HG03432 (cell line): Measurements from ENCODE around the gene SCUBE2.
A peak's percentile ranks its signal among the peaks of the same experiment; 100 is the strongest.

Experiments
- ATAC-seq: cut with Tn5 transposase; IDR thresholded peaks from one replicate; pipeline ENCODE4 v1.9.1; 2021; ENCODE audit warnings: mild to moderate bottlenecking, moderate library complexity; ENCODE audit not compliant: unreplicated experiment

The SCUBE2 gene

DNA sequence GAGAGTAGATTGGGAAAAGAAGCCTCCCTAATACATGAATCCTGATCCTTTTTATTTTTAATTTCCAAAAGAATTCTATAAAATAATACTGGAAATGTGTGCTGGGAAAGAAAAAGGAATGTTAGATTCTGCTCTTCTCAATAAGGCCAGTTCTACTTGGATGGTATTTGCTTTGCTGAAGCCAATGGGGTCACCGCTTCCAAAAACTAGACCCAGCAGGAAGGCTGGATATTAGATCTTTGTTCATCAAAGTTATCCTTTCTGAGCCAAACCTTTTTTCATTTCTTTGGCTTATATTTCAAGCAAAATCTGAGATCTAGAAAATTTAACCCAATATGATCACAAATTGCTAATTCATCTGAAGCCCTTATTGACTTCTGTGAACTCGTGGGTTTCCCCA, 41.4 kb downstream of the SCUBE2 start:
- no peak for ATAC-seq

DNA sequence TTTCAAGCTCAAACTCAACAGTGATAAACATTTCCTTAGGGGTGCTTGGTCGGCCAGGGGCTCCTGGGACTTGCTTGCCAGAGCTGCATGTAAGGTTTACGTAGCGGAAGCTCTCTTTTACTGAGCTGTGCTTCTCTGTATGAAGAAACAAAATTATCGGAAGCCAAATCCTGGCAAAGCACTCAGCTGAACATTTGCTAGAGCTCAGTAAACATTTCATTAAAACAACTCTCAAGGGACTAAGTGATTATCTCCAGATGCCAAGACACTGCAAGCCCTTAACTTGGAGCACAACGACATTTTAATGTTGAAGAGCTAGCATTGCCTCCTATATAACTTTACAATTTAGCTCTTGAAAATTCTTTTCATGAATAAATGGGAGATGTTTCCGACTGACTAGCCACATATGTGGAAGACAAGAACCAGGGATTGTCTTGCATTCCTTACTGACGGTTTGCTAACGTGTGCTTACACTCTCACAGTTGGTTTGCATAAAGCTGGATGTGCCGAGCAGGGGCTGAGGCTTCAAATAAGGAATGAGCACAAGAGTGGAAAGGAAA, 43.4 kb downstream of the SCUBE2 start:
- no peak for ATAC-seq

DNA sequence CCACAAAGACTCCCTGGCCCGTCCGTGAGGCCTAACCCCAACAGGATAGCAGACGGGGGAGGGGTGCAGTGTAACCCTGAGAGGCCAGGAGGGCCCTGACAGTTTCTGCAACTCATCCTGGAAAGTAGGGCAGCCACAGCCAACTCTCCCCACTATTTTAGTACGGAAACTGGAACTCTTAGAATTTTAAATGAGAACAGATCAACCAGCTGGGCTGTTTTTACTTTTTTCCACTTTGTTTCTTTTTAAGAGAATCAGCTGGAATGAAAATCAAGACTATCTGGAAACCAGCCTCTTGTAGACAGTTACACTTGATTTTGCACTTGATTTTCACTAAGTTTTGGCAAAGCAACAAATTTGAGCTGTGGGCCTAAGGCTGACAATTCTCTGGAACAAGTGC, 44.9 kb downstream of the SCUBE2 start:
- ATAC-seq: no peak

DNA sequence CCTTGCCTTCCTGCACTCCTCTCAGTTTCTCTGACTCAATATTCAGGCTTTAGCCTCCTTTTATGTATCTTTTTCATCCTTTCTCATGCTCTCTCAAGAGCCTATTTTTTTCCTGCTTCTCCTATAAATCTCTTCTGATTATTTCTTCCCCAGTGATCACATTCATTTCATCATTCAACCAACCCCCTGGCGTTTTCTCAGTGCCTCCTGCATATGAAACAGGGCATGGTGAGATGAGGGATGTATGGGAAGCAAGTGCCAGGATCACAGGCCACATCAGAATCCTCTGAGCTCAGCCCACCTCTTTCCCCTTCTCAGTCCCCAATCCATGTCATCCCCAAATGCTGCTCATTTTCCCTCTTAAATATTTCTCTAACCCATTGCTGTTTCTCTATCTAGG, 48.9 kb downstream of the SCUBE2 start:
- ATAC-seq: no peak

DNA sequence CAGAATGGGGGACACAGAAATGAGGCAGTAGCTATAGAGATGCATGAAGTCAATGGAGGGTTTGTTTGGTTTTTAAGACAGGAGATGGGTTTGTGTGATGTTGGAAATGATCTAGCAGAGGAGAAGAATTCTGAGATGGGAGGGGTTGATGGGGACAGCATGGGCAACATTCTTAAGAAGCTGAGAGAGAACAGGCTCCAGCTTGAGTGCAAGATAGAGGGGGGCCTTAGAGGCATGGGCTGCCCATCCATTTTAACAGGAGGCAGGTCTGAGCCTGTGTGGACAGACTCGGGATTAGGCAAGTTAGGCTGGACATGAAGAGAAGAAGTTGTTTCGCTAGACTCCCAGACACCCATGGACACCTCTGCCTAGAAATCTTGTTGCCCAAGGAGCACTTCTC, 49.7 kb downstream of the SCUBE2 start:
- ATAC-seq: no peak

DNA sequence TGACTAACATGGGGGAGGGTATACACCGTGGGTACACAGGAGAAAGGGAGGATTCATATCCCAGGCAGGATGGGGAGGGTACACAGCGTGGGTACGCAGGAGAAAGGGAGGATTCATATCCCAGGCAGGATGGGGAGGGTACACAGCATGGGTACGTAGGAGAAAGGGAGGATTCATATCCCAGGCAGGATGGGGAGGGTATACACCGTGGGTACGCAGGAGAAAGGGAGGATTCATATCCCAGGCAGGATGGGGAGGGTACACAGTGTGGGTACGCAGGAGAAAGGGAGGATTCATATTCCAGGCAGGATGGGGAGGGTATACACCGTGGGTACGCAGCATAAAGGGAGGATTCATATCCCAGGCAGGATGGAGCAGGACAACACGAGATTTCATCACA, 51.0 kb downstream of the SCUBE2 start:
- no peak for ATAC-seq

DNA sequence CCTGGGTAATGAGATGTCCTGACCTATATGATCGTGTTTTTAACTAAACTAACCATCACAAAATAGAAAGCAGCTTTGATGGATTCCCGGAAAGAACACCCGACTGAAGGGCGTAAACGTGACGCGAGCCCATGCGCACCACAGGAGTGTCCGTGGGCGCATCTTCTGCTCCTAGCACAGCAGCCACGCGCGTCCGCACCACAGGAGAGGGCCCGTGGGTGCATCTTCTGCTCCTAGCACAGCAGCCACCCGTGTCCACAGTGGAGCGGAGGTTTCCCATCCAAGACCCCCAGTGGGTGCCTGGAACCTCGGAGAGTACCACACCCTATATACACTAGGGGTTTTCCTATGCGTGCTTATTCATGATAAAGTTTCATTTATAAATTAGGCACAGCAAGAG, 51.5 kb downstream of the SCUBE2 start:
- no peak for ATAC-seq

DNA sequence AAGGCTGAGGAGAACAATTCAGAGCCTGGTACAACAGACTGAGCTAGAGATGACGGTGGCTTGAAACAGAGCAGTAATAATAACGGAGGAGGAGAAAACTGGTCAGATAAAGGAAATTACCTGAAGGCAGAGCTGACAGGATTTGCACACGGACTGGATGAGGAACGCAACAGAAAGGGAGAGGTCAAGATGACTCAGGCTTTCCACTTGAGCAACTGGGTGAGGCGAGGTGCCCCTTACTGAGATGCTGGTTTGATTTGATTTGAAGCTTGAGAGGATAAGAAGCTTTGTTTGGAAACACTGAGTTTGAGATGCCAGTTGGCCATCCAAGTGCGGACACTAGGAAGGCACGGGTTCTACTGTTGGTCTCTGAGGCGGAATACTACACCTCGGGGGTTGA, 52.2 kb downstream of the SCUBE2 start:
- no peak for ATAC-seq

DNA sequence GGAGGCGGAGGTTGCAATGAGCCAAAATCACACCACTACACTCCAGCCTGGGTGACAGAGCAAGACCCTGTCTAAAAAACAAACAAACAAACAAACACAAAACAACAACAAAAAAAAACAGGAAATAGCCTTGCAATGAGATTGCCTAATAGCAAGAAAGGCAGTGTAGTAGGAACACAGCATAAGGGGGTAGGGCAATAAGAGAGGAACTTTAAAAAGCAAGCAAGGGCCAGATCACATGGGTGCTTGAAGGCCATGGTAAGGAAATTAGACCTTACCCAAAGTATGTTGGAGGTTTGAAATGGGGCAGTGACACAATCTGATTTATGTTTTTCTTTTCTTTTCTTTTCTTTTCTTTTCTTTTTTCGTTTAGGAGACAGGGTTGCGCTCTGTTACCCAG, 52.9 kb downstream of the SCUBE2 start:
- no peak for ATAC-seq

DNA sequence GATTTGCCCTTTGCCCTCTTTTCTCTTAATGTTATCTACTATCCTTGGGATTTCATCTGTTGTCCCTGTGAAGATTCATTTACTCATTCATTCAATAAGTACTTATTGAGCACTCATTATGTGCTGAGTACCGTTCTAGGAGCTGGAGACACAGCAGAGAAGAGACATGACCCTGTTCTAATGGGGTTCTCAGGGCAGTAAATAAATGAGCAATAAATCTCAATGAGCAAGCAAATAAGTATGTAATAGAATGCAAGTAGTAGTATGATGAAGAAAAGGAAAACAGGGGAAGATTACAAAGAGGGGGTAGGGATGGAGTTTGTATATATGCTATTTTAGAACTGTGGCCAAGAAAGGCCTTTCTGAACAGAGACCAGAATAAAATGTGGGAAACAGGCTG, 53.4 kb downstream of the SCUBE2 start:
- no peak for ATAC-seq

DNA sequence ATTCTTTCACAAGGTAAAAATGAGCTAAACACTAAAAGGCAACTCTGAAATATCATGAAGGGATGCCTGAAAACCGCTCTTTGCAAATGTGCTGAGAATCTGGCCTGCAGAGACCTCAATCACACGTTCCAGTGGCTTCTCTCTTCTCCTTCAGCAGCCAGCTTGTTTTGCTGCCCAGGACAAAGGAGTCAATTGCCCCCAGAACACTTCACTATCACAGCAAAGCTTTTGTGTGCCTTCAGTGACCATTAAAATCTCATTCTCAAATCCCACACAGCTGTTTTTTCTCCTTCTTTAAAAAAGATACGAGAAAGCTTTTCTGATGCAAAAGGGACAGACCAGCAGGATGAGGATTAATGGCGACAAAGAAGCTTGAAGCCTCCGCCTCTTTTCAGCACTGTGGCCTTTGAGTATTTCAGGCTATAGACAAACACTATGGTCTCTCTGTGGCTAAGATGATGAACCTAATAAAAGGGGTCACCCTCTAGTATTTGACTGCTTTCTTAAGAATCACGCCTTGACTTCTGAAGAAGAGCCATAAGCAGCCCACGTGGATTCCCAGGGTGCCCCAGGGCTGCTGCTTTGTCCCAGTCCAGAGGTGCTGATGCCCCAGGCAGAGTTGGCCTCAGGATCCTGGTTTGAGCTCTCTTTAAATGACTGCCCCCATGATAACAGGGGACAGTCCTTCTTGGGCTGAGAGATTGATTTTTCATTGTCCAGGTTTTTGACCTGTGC, 54.2 kb downstream of the SCUBE2 start:
- ATAC-seq: no peak

DNA sequence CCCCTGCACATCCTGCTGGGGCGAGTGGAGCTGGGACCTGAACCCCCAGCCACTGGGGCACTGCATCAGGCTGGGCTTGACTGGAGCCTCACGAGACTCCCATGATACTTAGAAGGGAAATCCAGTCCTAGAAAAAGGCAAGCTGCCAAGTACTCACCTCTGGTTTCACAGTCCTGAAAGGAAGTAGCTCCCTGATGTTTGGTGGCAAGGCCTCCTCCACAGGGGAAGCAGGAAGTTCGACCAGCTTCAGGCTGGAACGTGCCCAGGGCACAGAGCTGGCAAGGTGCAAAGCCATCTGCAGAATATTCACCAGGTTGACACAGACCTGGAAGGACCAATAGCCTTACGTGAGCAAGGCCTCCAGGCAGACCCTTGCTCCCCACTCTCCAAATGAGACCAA, 60.8 kb downstream of the SCUBE2 start:
- ATAC-seq: no peak

DNA sequence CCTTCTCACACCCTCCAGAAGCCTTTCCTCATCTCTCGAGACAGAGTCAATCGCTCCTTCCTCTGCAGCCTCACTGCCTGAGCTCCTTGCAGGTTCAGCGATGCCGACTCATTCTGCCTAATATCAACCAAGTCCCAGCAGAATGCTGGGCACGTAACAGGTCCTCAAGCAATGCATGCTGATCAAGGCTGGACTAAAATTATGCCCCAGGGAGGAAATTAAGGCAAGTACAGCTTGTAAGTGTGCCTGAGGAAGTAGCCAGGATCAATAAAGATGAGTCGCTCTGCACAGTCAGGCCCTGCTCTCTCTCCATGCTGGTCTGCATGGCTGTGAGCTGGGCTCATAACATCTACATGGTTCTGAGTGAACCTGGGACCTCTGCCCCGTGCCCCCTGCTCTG, 62.0 kb downstream of the SCUBE2 start:
- no peak for ATAC-seq

DNA sequence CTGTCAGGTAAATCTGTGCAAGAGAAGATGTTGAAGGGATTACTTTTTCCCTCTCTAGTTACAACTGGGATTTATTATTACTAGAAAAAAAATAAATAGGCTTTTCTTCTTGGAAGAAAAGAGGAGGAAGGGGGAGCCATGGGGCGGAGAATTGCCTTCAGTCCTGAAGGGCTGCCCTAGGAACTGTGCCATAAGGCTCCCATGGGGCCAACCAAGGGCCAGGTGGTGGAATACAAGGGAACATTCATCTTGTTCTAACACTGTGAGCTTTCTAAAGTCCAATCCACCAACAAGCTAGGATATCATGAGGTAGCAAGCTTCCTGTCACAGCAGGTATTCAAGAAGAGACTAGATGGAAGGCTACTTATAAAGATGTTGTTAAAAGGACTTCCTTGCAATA, 62.8 kb downstream of the SCUBE2 start:
- ATAC-seq: no peak

DNA sequence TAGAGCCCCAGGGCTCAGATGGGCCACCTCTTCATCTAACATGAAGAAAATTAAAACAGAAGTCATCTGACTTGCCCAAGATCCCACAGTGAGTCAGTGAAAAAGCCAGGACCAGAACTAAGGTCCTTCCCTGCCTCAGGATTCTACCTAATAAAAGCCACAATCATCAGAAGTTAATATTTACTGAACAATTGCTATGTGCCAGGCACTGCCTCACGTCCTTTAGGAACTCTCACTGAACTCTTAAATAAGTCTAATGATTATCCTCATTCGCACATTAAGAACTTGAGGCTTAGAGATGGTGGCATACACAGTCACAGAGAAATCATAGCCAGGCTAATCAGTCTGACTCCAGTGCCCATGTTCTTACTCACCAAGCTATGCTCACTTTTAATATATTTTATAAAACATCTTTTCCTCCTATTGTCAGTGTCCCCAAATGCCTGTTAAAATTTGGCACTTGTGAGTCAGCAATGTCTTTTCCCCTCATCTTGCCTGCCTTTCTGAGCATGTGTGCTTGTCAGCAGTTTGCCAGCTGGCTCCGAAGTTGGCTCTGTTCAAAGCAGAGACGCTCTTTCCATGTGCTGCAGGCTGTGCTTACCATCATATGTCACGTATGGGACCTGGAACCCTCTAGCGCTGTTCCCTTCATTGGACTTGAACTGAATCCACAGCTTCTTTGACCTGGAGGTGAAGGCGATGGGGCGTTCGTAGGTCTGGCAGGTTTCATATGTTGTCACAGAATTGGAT, 66.1 kb downstream of the SCUBE2 start:
- ATAC-seq: no peak

DNA sequence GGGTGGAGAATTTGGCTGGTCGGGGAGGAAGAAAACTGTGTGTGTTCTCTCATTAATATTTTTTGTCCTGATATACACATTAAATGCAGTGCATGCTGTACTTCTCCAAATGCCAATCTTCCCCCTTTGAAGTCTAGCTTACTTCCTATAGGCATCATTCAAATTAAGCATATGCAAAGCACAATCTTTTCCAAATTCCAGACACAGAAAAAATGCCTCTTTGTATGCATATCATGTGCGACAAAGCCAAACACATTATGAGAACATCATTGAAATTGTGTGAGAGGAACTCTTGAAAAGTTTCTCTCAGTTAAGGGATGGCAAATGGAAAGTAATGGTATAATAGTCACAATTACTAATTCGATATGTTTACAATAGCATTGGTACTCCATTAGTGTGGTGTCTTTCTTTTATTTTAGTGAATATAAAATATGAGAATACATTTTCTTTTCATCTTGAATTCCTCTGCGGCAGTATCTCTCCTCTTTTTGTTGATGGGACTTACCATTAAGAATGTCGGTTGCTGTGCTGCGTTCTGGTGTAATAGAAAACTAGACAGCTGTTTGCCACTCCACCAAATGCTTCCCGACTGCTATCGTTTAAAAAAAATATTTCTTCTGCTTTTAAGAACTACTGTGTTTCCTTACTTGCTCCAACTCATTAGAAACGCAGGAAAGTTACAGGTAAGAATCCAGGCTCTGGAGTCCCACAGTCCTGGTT, 68.3 kb downstream of the SCUBE2 start:
- no peak for ATAC-seq

DNA sequence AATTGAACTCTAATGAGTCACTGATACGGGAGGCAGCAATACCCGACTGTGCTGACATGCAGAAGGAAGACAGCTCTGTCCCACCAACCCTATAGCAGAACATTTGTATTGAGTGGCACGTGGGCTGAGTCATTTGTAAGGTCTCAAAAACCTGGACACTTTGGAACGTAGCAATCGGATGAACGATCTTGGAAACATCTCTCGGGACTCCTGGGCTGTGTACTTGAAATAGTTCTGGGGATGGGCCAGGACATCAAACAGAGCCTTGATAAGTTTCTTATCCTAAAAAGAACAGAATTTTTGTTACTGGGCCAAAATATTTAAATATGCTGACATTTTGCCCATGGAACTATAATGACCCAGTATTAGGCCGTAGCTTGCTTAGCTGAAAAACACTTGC, 70.5 kb downstream of the SCUBE2 start:
- ATAC-seq: no peak

DNA sequence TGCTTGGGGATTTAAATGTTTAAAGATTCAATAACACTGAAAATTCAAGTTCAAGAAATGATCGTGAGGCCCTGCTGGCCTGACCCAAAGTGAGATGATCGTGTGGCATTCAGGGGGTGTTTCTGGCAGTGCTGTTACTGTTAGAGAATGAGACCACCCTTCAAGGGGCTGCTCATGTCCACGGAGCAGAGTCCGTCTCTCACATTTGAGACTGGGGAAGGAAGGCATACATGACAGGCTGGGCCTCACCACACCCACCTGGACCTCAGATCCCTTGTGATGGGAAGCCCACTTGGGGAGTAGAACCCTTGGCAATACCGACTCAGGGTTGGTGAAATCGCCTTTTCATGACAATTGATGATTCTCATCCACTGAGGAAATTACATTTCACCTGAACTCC, 71.5 kb downstream of the SCUBE2 start:
- no peak for ATAC-seq

DNA sequence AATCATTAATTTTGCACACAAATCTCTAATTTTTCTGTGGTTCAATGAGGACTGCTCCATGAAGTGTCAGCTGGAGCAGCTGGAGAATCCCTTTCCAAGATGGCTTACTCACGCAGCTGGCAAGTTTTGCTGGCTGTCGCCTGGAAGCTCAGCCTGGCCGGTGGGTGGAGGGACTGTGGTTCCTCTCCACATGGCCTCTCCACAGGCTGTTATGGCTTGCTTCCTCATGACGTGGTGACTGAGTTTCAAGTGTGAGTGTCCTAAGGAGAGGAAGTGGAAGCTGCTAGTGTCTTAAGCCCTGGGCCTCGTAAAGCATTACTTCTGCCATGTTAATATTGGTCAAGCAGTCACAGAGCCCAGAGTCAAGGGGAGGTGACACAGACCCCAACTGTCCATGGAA, 73.6 kb downstream of the SCUBE2 start:
- no peak for ATAC-seq

DNA sequence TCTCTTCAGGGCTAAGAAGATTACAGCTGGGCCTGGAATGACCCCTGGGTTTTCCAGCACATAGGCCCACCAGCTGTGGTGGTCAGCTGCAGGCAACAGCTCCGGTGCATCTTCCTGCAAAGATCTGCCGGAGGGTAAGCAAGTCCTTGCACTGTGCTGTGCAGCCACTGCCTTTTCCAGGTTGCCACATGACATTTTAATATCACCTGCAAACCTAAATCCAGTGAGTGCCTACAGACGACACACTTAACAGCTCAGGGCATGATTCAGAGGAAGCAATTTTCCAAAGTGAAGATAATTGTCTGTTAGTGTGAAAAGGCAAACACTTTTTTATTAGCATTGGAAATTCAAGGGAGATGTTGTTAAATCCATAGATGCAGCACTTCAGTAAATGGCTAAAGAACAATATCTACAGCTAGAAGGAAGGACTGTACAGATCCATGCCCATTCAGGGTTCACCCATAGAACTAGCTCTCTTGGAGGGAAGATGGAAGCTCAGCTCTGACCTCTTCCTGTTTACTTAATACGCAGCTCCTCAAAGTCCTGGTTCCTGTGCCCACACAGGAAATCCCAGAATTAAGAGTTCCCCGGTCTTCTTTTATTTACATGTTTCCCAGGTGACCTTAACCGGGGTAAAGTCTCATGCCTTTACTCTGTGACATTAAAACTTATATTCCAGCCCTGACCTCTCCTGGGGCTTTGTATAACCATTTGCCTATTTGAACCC, 74.3 kb downstream of the SCUBE2 start:
- no peak for ATAC-seq

DNA sequence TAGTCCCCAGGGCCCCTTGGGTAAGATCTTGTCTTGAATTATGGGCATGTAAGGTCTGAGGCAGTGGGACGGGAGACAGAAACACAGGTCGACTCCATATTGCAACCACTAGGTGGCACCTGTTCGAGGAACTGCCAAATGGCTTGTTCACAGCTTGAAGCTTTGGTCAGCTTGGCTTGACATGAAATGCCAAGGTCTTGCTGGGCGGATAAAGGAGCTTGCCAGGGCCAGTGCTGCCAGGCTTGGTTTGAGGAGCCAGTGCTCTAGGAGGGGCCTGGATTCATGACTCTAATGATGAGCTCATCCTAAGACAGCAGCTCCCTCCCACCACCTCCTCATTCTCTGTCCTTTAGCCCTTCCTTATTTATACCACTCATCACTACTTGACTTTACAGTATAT, 75.7 kb downstream of the SCUBE2 start:
- peak; percentile 79 for ATAC-seq
